Breast epithelium (tissue), 3 donors: ENCODE measurements around the gene PTGIR.

Source experiments
- CTCF ChIP-seq, 3 donors: fragments of 450-650 bp; IDR thresholded peaks; one replicate each; pipeline ENCODE4 v1.5.1; 2016 to 2017; ENCODE audit warnings: antibody characterized with exemption in 3 of 3, mild to moderate bottlenecking in 3 of 3, moderate library complexity in 3 of 3
- POLR2A ChIP-seq: fragments of 450-650 bp; IDR thresholded peaks from one replicate; pipeline ENCODE4 v1.6.1; 2016; ENCODE audit warnings: antibody characterized with exemption, mild to moderate bottlenecking, moderate library complexity
- POLR2AphosphoS5 ChIP-seq, 3 donors: sonication (generic); formaldehyde crosslinking; IDR thresholded peaks; one replicate each; pipeline ENCODE4 v1.6.1; 2017; ENCODE audit warnings: antibody characterized with exemption in 3 of 3

GRCh38 chr19:46571495-46571894 is 53.4 kb downstream of the PTGIR start:
- TF ChIP-seq POLR2AphosphoS5 (IDR thresholded peaks at IDR 0.05): no peak
- TF ChIP-seq CTCF (IDR thresholded peaks at IDR 0.05): no peak
- TF ChIP-seq POLR2A: no peak
